PC-3 (cell line): ENCODE data around the gene CBFA2T3.

Source experiments
- EZH2 ChIP-seq: fragments of 300-600 bp; sonication (generic); IDR thresholded peaks from one replicate; pipeline ENCODE4 v1.6.1; 2017; ENCODE audit warnings: antibody characterized with exemption, mild to moderate bottlenecking, low read length; ENCODE audit not compliant: unreplicated experiment
- TF ChIP-seq, protein P1 (sequence below): fragments of 300-600 bp; sonication (generic); conservative IDR thresholded peaks from 2 replicates; pipeline ENCODE4 v1.5.1; 2017; ENCODE audit warnings: antibody characterized with exemption, low read depth, mild to moderate bottlenecking, low read length

DNA sequence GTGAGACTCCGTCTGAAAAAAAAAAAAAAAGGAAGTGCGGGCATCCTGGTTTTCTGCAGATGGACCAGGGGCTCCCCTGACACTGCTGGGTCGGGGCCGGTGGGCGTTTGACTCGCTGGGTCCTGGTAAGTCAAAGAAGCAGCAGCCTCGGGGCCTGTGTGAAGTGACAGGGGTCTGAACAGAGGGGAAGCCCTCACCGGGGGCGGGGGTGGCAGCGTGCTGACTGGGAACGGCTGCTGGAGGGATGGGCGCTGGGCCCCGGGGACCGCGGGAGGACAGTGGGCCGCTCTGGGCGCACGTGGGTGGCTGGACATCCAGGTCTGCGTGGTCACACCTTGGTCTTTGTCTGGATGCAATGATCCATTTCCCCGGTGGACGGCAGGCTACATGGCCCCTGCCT is 128.4 kb downstream of the CBFA2T3 start:
- TF ChIP-seq, protein P1, sequence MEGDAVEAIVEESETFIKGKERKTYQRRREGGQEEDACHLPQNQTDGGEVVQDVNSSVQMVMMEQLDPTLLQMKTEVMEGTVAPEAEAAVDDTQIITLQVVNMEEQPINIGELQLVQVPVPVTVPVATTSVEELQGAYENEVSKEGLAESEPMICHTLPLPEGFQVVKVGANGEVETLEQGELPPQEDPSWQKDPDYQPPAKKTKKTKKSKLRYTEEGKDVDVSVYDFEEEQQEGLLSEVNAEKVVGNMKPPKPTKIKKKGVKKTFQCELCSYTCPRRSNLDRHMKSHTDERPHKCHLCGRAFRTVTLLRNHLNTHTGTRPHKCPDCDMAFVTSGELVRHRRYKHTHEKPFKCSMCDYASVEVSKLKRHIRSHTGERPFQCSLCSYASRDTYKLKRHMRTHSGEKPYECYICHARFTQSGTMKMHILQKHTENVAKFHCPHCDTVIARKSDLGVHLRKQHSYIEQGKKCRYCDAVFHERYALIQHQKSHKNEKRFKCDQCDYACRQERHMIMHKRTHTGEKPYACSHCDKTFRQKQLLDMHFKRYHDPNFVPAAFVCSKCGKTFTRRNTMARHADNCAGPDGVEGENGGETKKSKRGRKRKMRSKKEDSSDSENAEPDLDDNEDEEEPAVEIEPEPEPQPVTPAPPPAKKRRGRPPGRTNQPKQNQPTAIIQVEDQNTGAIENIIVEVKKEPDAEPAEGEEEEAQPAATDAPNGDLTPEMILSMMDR, result no peak
- TF ChIP-seq EZH2, result no peak
